ENCODE data around the gene DYNLT4. TPM values are rescaled to one million over a fixed set of nuclear protein-coding genes. Genes with fewer than 3 reads are reported as not detected.
"Not testable (repeated sequence)": the region's sequence is repeated elsewhere in the genome, so short reads cannot be mapped to it uniquely, and the experiment has no call there.

DYNLT4 gene
- total RNA-seq, 1 donor from 2014 or later: not detected

DNA sequence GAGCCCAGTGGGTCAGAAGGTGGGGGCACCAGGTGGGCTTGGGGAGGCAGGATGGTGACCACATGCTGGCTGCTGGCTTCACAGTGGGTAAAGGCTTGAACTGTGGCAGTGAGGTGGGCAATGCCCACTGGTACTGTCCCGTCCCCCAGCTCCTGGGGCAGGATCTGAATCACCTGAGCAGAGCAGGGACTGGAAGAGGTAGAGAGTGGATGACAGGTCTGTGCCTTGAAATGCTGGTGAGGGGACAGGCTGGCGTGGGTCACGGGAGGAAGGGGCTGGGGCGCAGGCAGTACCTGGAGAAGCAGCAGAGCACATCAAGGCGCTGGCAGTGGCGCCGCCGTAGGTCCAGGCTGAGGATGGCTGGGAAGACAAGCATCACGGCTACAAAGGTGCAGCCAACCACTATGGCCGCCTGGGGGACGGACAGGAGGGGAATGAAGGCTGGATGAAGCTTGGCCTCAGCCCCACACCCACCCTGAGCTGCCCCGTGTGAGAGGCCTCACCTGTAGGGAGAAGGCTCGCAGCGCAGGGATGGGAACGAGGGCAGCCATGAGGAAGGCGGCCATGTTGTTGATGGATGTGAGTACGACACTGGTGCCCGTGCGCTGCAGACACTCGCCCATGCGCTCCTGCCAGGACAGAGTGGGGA is 21.0 kb upstream of the DYNLT4 start:
- no peak for DNase-seq

DNA sequence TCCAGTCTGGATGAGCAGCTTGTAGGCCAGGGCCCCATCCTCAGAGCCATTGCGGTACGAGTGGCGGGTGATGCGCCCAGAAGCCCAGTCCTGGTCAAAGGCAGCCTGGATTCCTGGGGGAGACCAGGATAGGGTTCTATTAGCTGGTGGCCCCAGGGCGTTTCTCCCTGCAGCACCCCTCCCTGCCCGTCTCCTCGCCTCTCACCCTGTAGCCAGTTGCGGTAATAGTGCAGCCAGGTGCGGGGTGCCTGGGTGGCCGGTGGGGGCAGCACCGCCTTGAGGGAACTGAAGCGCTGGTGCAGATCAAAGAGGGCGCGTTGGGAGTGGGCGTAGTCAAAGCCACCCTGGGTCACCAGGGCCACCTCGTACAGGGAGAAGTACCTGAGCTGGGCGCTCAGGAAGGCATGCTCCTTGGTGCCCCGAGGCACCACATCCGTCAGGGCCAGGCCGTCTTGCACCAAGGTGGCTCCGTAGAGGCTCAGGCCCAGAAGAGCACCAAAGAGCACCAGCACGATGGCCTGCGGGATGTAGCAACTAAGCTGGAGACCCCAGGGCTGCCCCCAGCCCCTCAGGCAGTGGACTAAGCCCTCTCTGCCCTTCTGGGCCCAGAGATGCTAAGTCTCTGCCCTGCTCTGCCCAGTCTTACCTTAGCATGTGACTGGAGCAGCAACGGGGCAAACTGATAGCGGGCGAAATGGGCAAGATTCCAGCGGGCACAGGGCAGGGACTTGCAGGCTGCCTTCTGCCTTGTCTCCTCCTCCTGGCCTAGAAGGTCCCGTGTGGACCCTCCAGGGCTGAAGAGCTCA is 20.2 kb upstream of the DYNLT4 start:
- no peak for DNase-seq

DNA sequence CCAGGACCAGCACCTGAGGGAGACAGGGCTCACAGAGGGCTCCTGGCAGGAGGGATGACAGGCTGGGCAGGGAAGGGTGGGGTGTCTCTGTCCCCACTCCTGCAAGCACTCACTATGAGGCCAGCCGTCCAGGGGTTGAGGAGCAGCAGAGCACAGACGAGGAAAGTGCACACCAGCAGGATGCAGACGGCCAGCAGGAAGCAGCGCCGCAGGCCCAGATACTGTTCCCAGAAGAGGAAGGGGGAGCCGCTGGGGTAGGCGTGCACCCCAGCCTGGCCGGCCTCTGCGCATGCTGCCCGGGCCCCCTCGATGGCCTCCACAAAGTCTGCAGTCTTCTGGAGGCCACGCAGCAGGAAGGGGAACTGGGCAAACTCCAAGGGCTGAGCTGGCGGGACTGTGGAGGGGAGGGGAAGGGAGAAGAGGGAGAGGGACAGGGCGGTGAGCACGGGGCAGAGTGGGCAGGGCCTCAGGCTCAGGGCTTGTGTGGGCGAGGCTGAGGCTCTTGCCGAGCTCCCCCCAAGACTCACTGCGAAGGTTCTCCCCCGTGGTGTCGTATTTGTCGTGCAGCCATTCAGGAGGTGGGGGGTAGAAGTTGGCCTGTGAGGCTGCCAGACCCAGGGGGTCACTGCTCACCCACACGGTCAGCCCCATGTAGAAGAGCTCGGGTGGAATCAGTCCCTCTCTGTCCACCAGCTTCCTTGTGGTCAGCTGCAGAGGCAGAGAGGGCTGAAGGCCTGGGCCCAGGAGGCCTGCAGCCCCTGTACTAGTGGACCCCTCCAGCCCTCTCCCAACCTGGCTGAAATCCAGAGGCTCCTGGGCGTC is 19.4 kb upstream of the DYNLT4 start:
- peak; percentile 44 for DNase-seq

- not testable (repeated sequence) for DNase-seq
These were observed 17.2 kb upstream of the DYNLT4 start for GRCh38 chr1:44824392-44824791.

DNA sequence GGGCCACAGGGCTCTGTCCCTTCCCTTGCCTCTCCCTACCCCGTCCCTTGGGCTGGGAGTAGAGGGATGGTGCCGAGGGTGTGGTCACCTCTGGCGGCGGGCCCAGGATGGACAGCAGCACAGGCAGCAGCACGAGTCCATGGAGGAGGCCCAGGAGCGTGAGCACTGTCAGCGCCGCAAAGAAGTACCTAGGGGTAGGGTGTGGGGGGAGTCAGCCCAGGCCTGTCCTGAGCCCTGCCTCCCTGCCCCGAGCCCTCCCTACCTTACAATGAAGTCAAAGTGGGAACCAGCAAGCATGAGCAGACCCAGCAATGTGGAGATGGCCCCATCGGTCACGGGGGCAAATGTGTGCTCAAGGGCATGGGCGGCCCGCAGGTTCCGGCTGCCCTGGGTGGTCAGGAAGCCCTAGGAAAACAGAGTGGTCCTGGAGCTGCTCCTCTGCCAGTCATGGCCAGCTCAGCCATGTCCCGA is 15.9 kb upstream of the DYNLT4 start:
- DNase-seq: no peak

GRCh38 chr1:44822131-44822701 is 15.1 kb upstream of the DYNLT4 start:
- DNase-seq: no peak

GRCh38 chr1:44821240-44821715 is 14.1 kb upstream of the DYNLT4 start:
- no peak for DNase-seq

DNA sequence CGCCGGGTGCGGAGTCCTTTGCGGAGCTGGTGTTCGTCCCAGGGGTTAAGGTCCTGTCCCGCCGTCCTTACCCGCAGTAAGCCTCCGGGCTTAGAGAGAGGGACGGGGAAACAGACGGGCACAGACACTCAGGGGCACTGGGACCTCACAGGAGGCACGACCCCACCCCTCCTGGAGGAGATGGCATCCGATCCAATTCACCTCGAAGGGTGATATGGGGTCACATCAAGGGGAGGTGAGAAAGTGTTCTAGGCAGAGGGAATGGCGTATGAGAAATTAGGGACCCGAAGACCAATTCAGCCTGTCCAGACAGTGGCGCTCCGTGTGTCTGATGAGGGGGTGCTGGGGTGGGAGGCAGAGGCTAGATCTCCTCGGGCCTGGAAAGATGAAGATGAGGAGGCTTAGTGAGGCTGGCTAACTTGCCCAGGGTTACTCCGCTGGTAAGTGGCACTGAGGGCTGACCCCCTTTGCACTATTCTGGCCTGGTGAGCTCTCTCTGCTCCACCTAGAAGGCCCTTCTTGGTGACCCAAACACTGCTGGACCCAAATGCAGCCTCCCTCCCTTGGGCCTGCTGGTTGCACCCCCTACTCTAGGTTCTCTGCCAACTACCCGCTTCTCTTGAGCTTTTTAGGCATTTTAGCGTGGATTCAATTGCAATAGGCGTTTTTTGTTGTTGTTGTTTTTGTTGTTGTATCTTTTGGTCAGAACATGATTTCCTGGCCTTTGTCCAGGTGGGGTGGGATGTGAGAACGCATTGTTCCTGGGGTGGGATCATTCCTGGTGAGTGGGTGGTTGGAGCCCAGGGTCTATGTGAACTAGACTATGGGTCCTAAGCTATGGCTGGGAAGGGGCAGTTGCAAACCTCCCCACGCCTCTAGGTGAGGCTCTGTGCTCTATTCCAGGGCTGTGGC is 13.4 kb upstream of the DYNLT4 start:
- no peak for DNase-seq

- peak; percentile 85 for DNase-seq
These were observed 12.6 kb upstream of the DYNLT4 start for GRCh38 chr1:44819608-44820327.

DNA sequence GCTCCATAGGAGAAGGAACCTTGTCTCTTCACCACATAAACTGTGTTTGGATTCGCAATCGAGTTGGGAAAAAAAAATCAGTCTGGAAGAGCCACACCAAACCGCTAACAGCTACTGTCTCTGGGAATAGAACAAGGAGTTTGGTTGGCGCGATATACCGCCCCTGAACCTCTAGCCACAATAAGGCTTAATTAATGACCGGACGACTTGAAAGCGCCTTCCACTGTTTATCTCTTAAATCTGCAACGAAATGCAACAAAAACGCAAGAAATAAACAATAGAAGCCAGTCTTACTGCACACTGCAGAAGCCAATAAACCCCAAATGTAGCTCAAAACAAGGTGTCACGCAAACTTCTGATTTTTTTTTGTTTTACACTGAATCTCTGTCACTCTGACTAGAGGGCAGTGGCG is 12.1 kb upstream of the DYNLT4 start:
- no peak for DNase-seq

DNA sequence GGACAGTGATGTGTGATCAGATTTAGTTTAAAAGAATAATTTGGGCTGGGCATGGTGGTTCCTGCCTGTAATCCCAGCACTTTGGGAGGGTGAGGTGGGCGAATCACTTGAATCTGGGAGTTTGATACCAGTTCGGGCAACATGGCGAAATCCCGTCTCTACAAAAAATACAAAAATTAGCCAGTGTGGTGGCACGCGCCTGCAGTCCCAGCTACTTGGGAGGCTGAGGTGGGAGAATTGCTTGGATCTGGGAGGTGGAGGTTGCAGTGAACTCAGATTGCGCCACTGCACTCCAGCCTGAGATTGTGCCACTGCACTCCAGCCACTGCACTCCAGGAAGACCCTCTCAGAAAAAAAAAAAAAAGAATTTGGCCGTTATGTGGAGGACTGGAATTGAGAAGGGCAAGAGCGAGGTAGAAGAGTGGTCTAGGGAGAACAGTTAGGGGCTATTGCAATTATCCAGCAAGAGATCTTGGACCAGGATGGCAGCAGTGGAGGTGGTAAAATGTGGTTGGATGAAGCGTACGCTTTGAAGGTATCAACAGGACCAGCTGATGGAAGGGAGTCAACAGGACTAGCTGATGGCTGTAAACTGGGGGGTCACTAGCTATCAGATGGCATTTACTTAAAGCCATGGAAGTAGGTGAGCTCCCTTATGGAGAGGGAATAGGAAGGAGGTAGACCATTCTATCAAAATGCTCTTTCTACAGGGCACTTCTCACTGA is 10.8 kb upstream of the DYNLT4 start:
- DNase-seq: no peak

DNA sequence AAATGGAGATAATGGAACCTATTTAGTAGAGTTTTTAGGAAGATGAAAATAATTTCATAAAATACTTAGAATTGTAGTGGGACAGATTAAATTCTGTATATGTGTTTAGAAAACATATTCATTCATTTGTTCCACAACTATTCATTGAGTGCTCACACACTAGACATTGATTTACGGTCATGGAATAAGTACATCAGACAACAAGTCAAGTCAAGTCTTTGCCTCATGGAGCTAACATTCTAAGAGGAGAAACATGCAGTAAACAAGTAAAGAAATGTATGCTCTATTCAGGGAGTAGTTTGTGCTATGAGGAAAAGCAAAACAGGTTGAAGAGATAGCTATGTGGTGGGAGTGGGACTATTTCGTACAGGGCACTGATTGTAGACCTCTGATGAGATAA is 10.2 kb upstream of the DYNLT4 start:
- DNase-seq: no peak

GRCh38 chr1:44815926-44816325 is 8.8 kb upstream of the DYNLT4 start:
- DNase-seq: not testable (repeated sequence)

GRCh38 chr1:44812822-44813543 is 5.8 kb upstream of the DYNLT4 start:
- no peak for DNase-seq

- no peak for DNase-seq
These were observed 4.1 kb upstream of the DYNLT4 start for GRCh38 chr1:44811234-44811633.

GRCh38 chr1:44810762-44811105 is 3.6 kb upstream of the DYNLT4 start:
- DNase-seq: not testable (repeated sequence)

DNA sequence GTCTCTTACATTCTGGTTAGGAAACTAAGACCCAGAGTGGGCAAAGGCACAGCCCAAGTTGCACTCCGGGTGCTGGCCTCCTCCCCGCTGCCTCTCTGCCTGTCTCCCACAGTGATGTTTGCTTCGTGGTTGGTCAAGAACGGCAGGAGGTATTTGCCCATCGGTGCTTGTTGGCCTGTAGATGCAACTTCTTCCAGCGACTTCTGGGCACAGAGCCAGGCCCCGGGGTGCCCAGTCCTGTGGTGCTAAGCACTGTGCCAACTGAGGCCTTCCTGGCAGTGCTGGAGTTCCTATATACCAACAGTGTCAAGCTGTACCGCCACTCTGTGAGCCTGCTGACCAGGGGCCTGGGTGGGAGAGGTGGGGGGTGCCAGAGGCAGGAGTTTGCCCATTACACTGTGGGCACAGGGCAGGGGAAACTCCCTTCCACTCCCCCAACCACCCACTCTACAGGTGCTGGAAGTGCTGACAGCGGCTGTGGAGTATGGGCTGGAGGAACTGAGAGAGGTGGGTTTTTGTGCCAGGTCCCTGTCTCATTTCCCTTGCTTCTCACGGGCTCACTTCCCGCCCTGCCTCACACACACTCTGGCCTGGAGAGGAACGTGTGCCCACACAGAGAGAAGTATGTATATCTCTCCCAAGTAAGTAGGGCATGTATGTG is 3.1 kb upstream of the DYNLT4 start:
- peak; percentile 38 for DNase-seq

DNA sequence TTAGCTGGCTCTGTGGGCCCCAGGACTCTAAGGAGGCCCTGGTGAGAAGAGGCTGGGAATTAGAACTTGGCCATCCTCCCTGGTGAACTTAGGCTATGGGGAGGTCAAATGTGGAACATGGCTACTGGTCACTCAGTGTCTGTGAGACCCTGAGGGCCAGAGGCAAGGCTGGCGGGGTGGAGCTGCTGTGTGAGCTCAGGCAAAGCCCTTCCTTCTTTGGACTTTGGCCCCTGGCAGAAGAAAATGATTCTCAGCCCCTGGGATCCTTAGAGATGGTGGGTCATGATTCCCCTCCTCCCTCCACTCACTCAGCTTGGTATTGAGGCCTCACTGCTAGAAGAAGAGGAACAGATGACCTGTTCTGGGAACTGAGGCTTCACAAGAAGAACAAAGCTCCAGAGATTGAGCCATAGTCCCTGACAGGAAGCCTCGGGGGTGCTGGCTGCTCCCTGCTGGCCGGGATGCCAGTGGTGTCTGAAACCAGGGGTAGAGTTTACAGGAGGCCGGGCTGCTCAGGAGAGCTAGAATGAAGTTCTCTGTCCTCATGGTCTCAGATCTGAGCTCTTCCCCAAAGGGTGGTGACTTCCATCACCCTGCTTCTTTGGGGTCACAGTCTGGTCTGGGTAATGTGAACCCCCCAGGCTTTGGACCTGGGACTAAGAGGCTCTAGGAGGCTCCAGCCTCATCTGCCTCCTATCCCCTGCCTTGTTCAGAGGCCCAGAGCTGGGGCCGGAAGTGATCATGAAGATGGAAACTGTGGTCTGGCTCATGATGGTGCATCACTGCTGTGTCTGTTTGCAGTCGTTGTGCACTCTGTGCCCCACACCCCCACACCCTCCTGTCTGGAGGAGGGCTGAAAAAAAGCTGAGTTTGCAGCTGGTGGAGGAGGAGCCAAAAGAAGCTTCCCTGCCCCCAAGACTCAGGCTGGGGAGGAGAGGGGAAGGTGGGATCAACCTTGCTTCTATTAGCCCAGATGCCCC is 2.1 kb upstream of the DYNLT4 start:
- DNase-seq: peak; percentile 65
